ENCODE results near the gene FOXN3.

DNA sequence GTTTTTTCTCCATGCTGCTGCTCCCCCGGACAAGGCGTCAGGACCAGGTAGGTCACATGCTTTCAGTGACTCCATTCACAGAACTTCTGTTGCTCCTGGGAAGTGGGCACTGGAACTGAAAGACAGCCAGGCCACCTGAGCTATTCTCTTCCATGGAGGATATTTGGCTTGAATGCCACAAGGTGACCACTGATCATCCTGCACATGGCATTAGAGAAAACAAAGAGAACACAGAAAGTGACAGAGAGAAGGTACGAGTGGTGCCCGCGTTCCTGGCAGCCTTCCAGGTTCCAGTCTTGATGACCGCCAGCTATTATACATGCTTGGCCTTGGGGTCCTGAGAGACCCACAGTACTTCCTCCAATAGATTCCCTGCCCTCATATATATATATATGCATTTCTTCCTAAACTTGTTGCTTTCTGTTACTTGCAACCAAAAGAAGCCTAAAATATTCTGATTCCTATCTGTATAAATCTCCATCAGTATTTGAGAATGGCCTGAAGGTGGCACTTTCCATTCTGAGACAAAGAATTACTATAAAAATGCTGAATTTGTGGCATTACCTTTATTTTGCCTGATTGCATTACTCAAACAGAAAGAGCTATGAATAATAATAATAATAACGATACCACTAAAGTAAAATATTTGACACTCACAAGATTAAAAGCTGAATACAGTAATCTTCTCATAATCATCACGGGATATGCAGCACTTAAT, 174.9 kb downstream of the FOXN3 start:
- TF ChIP-seq CTCF (IDR thresholded peaks at IDR 0.05) = no peak
- no peak for TF ChIP-seq POLR2A (IDR thresholded peaks at IDR 0.05; ENCODE audit: low read length)
- TF ChIP-seq CEBPB (IDR thresholded peaks at IDR 0.05) = no peak
- TF ChIP-seq EP300 (IDR thresholded peaks at IDR 0.05) = no peak
- no peak for TF ChIP-seq NR3C1 (IDR thresholded peaks at IDR 0.05)
- TF ChIP-seq CHD4 (IDR thresholded peaks at IDR 0.05; ENCODE audit: borderline replicate concordance) = no peak
- TF ChIP-seq RFX5 (IDR thresholded peaks at IDR 0.05) = no peak
- TF ChIP-seq REST (IDR thresholded peaks at IDR 0.05) = no peak
- TF ChIP-seq, protein P1, sequence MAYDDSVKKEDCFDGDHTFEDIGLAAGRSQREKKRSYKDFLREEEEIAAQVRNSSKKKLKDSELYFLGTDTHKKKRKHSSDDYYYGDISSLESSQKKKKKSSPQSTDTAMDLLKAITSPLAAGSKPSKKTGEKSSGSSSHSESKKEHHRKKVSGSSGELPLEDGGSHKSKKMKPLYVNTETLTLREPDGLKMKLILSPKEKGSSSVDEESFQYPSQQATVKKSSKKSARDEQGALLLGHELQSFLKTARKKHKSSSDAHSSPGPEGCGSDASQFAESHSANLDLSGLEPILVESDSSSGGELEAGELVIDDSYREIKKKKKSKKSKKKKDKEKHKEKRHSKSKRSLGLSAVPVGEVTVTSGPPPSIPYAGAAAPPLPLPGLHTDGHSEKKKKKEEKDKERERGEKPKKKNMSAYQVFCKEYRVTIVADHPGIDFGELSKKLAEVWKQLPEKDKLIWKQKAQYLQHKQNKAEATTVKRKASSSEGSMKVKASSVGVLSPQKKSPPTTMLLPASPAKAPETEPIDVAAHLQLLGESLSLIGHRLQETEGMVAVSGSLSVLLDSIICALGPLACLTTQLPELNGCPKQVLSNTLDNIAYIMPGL (CRISPR knock-in tag; IDR thresholded peaks at IDR 0.05; ENCODE audit: borderline replicate concordance) = no peak
- TF ChIP-seq SREBF2 (IDR thresholded peaks at IDR 0.05) = no peak
- TF ChIP-seq CBX8 (IDR thresholded peaks at IDR 0.05) = no peak
- no peak for TF ChIP-seq MAFK (IDR thresholded peaks at IDR 0.05; ENCODE audit: partially characterized antibody)
- no peak for TF ChIP-seq POLR2AphosphoS2 (conservative IDR thresholded peaks at IDR 0.05; ENCODE audit: low read length)
